NCI-H1694 treated with DMSO at 0.1 percent for 48 hours (cell line): ENCODE measurements around the gene ARHGAP29.

ENCODE experiments used
- DNase-seq: peaks from one replicate; lab custom pipeline; 2025; lab: John Stamatoyannopoulos, UW

Gene ARHGAP29

DNA sequence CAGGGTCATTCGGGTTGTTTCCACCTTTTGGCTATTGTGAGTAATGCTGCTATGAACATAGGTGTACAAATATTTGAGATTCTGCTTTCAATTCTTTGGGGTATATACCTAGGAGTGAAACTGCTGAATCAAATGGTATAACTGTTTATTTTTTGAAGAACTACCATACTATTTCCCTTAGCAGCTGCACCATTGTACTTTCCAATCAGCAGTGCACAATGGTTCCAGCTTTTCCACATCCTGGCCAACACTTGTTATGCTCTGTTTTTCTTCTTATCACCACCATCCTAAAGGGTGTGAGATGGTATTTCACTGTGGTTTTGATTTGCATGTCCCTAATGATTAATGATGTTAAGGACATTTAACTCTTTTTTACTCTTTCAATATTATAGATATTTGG lies 112.8 kb downstream of the ARHGAP29 start:
- DNase-seq = no peak

DNA sequence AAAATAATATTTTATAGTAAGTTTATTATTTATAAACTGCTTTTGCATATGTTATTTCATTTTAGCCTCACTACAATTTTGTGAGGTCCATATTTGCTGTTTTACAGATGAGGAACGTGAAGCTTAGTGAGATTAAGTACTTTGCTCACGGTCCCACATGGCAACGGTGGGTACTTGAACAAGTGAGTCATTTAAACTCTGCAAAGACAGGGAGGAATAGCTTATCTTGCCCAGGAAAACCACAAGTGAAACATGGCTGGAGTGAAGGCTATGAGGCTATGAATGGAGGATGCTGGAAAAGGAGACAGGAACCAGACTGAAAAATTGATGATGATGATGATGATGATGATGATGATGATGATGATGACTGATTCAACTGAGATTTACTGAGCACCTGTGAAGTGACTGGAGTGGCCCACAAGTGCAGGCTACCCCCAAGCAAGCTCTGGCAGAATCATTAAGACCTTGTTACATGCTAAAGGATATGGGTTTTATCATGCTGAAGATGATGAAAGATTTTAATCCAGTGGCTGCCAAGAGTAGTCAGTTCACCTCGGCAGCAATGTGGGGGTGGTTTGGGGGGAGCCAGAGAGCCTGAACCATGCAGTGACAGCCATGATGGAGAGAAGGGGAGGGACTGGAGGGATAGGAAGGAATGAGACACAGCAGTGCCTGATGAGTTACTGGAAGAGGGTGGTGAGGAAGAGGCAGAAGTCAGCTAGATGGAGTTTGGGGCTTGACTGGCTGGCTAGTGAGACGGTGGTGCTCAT lies 115.0 kb downstream of the ARHGAP29 start:
- DNase-seq = no peak
